ENCODE data around the gene AMPD3. TPM values are rescaled to one million over a fixed set of nuclear protein-coding genes. Genes with fewer than 3 reads are reported as not detected.

The AMPD3 gene
- total RNA-seq, 1 experiment from 2014 or later = 5.4 TPM

DNA sequence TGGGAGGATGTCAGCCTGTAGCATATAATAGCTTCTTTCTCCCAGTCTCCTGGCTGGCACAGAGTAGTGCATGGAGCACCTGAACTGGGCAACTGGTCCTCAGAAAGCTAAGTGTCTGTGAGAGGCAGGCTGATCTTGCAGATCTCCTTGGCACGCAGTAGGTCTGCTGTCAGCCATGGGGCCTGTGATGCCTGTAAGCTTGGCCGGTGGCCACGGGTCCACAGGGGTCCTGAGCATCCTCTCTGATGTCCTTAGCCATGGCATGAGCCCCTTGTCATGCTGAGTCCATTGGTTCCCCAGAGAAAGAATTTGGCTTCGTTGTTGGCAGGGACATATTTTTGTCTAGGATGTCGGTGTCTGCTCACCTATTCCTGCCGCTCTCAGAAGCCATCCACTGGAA is 25.0 kb downstream of the AMPD3 start:
- H3K36me3 Mint-ChIP-seq (ENCODE audit: insufficient read depth, unreplicated experiment) = no peaks in the 10 kb centered on the region
- DNase-seq (ENCODE audit: unreplicated experiment) = no peak
- TF ChIP-seq, protein P1, sequence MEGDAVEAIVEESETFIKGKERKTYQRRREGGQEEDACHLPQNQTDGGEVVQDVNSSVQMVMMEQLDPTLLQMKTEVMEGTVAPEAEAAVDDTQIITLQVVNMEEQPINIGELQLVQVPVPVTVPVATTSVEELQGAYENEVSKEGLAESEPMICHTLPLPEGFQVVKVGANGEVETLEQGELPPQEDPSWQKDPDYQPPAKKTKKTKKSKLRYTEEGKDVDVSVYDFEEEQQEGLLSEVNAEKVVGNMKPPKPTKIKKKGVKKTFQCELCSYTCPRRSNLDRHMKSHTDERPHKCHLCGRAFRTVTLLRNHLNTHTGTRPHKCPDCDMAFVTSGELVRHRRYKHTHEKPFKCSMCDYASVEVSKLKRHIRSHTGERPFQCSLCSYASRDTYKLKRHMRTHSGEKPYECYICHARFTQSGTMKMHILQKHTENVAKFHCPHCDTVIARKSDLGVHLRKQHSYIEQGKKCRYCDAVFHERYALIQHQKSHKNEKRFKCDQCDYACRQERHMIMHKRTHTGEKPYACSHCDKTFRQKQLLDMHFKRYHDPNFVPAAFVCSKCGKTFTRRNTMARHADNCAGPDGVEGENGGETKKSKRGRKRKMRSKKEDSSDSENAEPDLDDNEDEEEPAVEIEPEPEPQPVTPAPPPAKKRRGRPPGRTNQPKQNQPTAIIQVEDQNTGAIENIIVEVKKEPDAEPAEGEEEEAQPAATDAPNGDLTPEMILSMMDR (IDR thresholded peaks at IDR 0.05; ENCODE audit: unreplicated experiment) = no peak
- H3K27me3 Mint-ChIP-seq (ENCODE audit: insufficient read depth, unreplicated experiment) = no peaks in the 10 kb centered on the region
- no TSS peak for BruUV-seq (replicated peaks)
- no peak overlapping the region for H3K4me3 Mint-ChIP-seq (ENCODE audit: unreplicated experiment)
- CTCF ChIA-PET = interaction anchor here (0.7 to 1.0 kb wide), 2 partner anchors 24 to 174 kb away, joined by 3 read pairs; no protein-coding TSS in a partner anchor
- intact Hi-C loops (cut with micrococcal nuclease) = no loop called here
- H3K27ac Mint-ChIP-seq (ENCODE audit: low read depth, unreplicated experiment) = no peak overlapping the region
- no peaks in the 10 kb centered on the region for H3K4me1 Mint-ChIP-seq (ENCODE audit: insufficient read depth, unreplicated experiment)
- POLR2A ChIA-PET = interaction anchor here (2.6 kb wide), 1 partner anchor 9 kb away, joined by 11 read pairs; no protein-coding TSS in a partner anchor
- H3K9me3 Mint-ChIP-seq (ENCODE audit: unreplicated experiment) = no peaks in the 10 kb centered on the region

DNA sequence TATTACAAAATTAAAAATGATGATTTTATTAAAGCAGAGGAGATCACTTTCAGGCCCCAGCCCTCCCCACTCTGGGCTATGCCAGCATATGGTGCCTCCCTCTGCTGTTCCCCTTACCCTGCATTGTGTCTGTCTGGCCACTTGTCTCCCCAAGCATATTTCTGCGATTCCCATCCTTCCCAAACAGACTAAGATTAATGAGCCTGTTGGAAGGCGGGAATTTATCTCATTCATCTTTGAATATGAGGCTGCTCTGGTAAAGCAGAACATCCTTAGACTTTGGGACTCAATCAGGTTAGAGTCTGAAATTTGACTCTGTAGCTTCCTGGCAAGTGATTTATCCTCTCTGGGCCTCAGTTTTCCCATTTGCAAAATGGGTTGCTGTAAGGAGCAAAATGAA is 25.7 kb downstream of the AMPD3 start:
- POLR2A ChIA-PET = interaction anchor here (2.6 kb wide), 1 partner anchor 8 kb away, joined by 11 read pairs; no protein-coding TSS in a partner anchor
- CTCF ChIA-PET = interaction anchor here (0.7 to 1.0 kb wide), 2 partner anchors 25 to 173 kb away, joined by 3 read pairs; no protein-coding TSS in a partner anchor
- intact Hi-C loops (cut with micrococcal nuclease) = no loop called here

DNA sequence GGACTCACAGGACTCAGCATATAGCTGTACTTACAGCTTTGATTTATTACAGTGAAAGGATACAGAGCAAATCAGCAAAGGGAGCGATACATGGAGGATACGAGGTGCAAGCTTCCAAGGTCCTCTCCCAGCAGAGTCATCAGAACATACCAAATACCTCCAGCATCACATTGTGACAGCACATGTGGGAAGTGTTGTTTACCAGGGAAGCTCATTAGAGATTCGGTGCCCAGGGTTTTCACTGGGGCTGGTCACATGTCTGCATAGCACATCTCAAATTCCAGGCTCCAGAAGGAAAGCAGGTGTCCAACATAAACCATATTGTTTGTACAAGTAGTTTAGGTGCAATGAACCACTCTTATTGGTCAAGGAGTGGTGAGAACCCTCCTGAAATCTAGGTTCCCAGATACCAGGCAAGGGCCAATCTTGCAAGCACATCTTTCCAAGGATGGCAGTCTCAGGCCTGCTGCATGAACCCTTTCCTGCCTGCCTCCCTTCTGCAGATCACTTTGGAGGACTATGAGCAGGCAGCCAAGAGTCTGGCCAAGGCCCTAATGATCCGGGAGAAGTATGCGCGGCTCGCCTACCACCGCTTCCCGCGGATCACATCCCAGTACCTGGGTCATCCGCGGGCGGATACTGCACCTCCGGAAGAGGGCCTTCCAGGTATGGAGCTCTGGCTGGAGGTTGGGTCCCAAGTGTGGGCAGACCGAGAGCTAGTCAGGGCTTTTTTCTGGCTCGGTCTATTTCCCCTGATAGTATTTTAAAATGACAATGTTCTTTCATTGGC is 26.7 kb downstream of the AMPD3 start:
- Mint-ChIP-seq H3K4me1 (ENCODE audit: insufficient read depth, unreplicated experiment) (no peaks in the 10 kb centered on the region), H3K27me3 (ENCODE audit: insufficient read depth, unreplicated experiment) (no peaks in the 10 kb centered on the region), H3K36me3 (ENCODE audit: insufficient read depth, unreplicated experiment) (no peaks in the 10 kb centered on the region), H3K27ac (ENCODE audit: low read depth, unreplicated experiment) (no peak overlapping the region), H3K4me3 (ENCODE audit: unreplicated experiment) (no peak overlapping the region), H3K9me3 (ENCODE audit: unreplicated experiment) (no peaks in the 10 kb centered on the region)
- BruUV-seq (replicated peaks) = no TSS peak
- ChIA-PET CTCF (no interaction called here), POLR2A (no interaction called here)
- TF ChIP-seq, protein P1 (IDR thresholded peaks at IDR 0.05; ENCODE audit: unreplicated experiment) = no peak
- DNase-seq (ENCODE audit: unreplicated experiment) = no peak
- intact Hi-C loops (cut with micrococcal nuclease) = no loop called here

More for the DNA sequence above, 25.7 kb downstream of the AMPD3 start:
- Mint-ChIP-seq H3K9me3 (ENCODE audit: unreplicated experiment) (no peaks in the 10 kb centered on the region), H3K27me3 (ENCODE audit: insufficient read depth, unreplicated experiment) (no peaks in the 10 kb centered on the region), H3K4me3 (ENCODE audit: unreplicated experiment) (no peak overlapping the region), H3K27ac (ENCODE audit: low read depth, unreplicated experiment) (no peak overlapping the region), H3K36me3 (ENCODE audit: insufficient read depth, unreplicated experiment) (no peaks in the 10 kb centered on the region), H3K4me1 (ENCODE audit: insufficient read depth, unreplicated experiment) (no peaks in the 10 kb centered on the region)
- BruUV-seq (replicated peaks) = no TSS peak
- DNase-seq (ENCODE audit: unreplicated experiment) = no peak
- TF ChIP-seq, protein P1 (IDR thresholded peaks at IDR 0.05; ENCODE audit: unreplicated experiment) = no peak

DNA sequence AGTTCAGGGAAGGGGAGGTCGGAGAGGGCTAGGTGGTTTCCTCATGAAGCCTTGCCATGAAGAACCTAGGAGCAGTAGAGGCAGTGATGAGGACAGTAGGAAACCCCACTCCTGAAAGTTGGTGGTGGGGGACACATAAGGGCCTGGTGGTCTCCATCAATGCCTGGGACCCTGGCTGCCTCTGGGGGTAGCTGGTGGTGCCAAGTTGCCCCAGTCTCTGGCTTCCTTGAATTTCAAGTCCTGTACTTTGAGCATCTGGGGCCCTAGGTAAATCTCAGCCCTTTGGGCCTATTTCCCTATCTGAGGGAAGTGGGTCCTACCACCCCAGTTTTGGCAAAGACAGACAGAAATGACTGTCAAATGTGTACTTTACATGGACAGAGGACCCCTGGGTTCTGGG is 28.1 kb downstream of the AMPD3 start:
- Mint-ChIP-seq H3K4me3 (ENCODE audit: unreplicated experiment) (no peak overlapping the region), H3K4me1 (ENCODE audit: insufficient read depth, unreplicated experiment) (peaks cover 7% of the 10 kb centered on the region), H3K9me3 (ENCODE audit: unreplicated experiment) (no peaks in the 10 kb centered on the region), H3K27ac (ENCODE audit: low read depth, unreplicated experiment) (no peak overlapping the region), H3K36me3 (ENCODE audit: insufficient read depth, unreplicated experiment) (no peaks in the 10 kb centered on the region), H3K27me3 (ENCODE audit: insufficient read depth, unreplicated experiment) (no peaks in the 10 kb centered on the region)
- no TSS peak for BruUV-seq (replicated peaks)
- POLR2A ChIA-PET = no interaction called here
- CTCF ChIA-PET = interaction anchor here (1.1 kb wide), 1 partner anchor 19 kb away, joined by 3 read pairs; no protein-coding TSS in a partner anchor
- TF ChIP-seq, protein P1 (IDR thresholded peaks at IDR 0.05; ENCODE audit: unreplicated experiment) = no peak
- DNase-seq (ENCODE audit: unreplicated experiment) = no peak
- intact Hi-C loops (cut with micrococcal nuclease) = no loop called here
